H1 (cell line): ENCODE data around the gene ERAP2. TPM values are rescaled to one million over a fixed set of nuclear protein-coding genes. Genes with fewer than 3 reads are reported as not detected.

Source experiments
- CTCF ChIA-PET: fragments of 300-600 bp; sonication (Branson Sonifier 250); formaldehyde crosslinking; loops from one replicate; lab custom pipeline; 2021; ENCODE audit not compliant: partially characterized antibody; lab: Charles Lee
- POLR2A ChIA-PET: fragments of 300-600 bp; sonication (Branson Sonifier 250); formaldehyde crosslinking; loops from one replicate; lab custom pipeline; 2021; ENCODE audit warnings: inconsistent platforms; ENCODE audit not compliant: partially characterized antibody; lab: Charles Lee
- DNase-seq, 2 experiments: peaks; one replicate each; pipeline versions ENCODE4 v3.0.0 to v3.0.0-alpha.2; 2010 to 2022; ENCODE audit warnings: low spot score in 2 of 2, low read depth in 1 of 2, mixed read lengths in 1 of 2
- FAIRE-seq: peaks from 2 replicates; lab custom pipeline; 2011; peaks lifted over from hg19 to GRCh38; lab: Jason Lieb, UNC
- H2AFZ ChIP-seq: 2 replicates; pipeline ENCODE4 v1.8.1; 2012; ENCODE audit warnings: low read length, inconsistent platforms
- H2AK5ac ChIP-seq: 2 replicates; pipeline ENCODE4 v1.6.1; 2013; ENCODE audit warnings: low read depth, low read length
- H2BK120ac ChIP-seq: replicated peaks from 2 replicates; pipeline ENCODE3; 2013; ENCODE audit warnings: low read depth, low read length, inconsistent platforms
- H2BK12ac ChIP-seq: 2 replicates; pipeline ENCODE4 v1.6.1; 2013; ENCODE audit warnings: low read depth, low read length
- H2BK15ac ChIP-seq: 2 replicates; pipeline ENCODE4 v1.6.1; 2013; ENCODE audit warnings: low read length
- H2BK20ac ChIP-seq: 2 replicates; pipeline ENCODE4 v1.6.1; 2013; ENCODE audit warnings: low read length
- H2BK5ac ChIP-seq: 2 replicates; pipeline ENCODE4 v1.6.1; 2013; ENCODE audit warnings: low read depth, low read length
- H3K14ac ChIP-seq: 2 replicates; pipeline ENCODE4 v1.6.1; 2013; ENCODE audit warnings: inconsistent platforms; ENCODE audit not compliant: insufficient read length
- H3K18ac ChIP-seq: 2 replicates; pipeline ENCODE4 v1.6.1; 2013; ENCODE audit warnings: low read length; ENCODE audit errors: extremely low read depth
- H3K23ac ChIP-seq: 2 replicates; pipeline ENCODE4 v1.6.1; 2013; ENCODE audit warnings: inconsistent platforms; ENCODE audit not compliant: insufficient read length
- H3K23me2 ChIP-seq: 2 replicates; pipeline ENCODE4 v1.6.1; 2013; ENCODE audit warnings: low read depth, low read length
- H3K27ac ChIP-seq: 2 replicates; pipeline ENCODE4 v1.6.1; 2011; ENCODE audit warnings: low read depth, low read length, inconsistent platforms
- H3K27me3 ChIP-seq, 4 experiments: replicated peaks in 1 of 4; 1 replicate in 1 of 4; 2 replicates in 3 of 4; pipeline versions ENCODE4 v1.6.1 to v1.8.1; 2011 to 2013; ENCODE audit warnings: low read length in 3 of 4, mild to moderate bottlenecking in 3 of 4, inconsistent platforms in 2 of 4, mixed read lengths in 2 of 4, moderate library complexity in 1 of 4; ENCODE audit not compliant: control insufficient read depth in 3 of 4, insufficient read depth in 3 of 4; ENCODE audit errors: extremely low read depth in 1 of 4
- H3K36me3 ChIP-seq, 4 experiments: 2 replicates each; pipeline versions ENCODE4 v1.6.1 to v1.8.1; 2011 to 2013; ENCODE audit warnings: mild to moderate bottlenecking in 4 of 4, low read length in 3 of 4, moderate library complexity in 2 of 4, control low read depth in 1 of 4, inconsistent platforms in 1 of 4; ENCODE audit not compliant: insufficient read depth in 4 of 4, control insufficient read depth in 2 of 4
- H3K4ac ChIP-seq: replicated peaks from 2 replicates; pipeline ENCODE3; 2013; ENCODE audit warnings: low read length, low read depth, mixed read lengths, inconsistent platforms; ENCODE audit not compliant: insufficient read length
- H3K4me1 ChIP-seq, 4 experiments: replicated peaks in 1 of 4; 1 replicate in 1 of 4; 2 replicates in 3 of 4; pipeline versions ENCODE4 v1.6.1 to v1.8.1; 2011 to 2013; ENCODE audit warnings: low read length in 3 of 4, inconsistent platforms in 2 of 4, mixed read lengths in 1 of 4; ENCODE audit not compliant: insufficient read depth in 4 of 4, control insufficient read depth in 3 of 4
- H3K4me2 ChIP-seq, 2 experiments: 2 replicates each; pipeline versions ENCODE4 v1.6.1 to v1.8.1; 2011 to 2013; ENCODE audit warnings: low read depth in 2 of 2, low read length in 2 of 2, control low read depth in 1 of 2, inconsistent platforms in 1 of 2, mild to moderate bottlenecking in 1 of 2; ENCODE audit not compliant: insufficient read depth in 1 of 2
- H3K4me3 ChIP-seq, 4 experiments: fragments of 200-600, 300-600 bp in 1 of 4; sonication (generic), shearing (Covaris generic), sonication (Bioruptor Twin) in 1 of 4; 2 replicates each; pipeline versions ENCODE4 v1.5.1 to v1.8.1; 2011 to 2016; ENCODE audit warnings: low read length in 4 of 4, low read depth in 3 of 4, control low read depth in 2 of 4, inconsistent platforms in 2 of 4, mild to moderate bottlenecking in 2 of 4, mixed read lengths in 1 of 4, moderate library complexity in 1 of 4; ENCODE audit not compliant: insufficient read depth in 2 of 4; ENCODE audit errors: extremely low read depth in 1 of 4
- H3K56ac ChIP-seq: replicated peaks from 2 replicates; pipeline ENCODE3; 2013; ENCODE audit warnings: low read depth, mild to moderate bottlenecking, mixed read lengths, low read length, inconsistent platforms; ENCODE audit not compliant: insufficient read length
- H3K79me1 ChIP-seq: 2 replicates; pipeline ENCODE4 v1.6.1; 2013; ENCODE audit warnings: low read depth, low read length, control low read depth
- H3K79me2 ChIP-seq, 2 experiments: 2 replicates each; pipeline versions ENCODE4 v1.6.1 to v1.8.1; 2012 to 2013; ENCODE audit warnings: low read length in 2 of 2, mild to moderate bottlenecking in 2 of 2, inconsistent platforms in 1 of 2; ENCODE audit not compliant: insufficient read depth in 2 of 2, control insufficient read depth in 1 of 2
- H3K9ac ChIP-seq, 4 experiments: replicated peaks in 1 of 4; 1 replicate in 1 of 4; 2 replicates in 3 of 4; pipeline versions ENCODE4 v1.6.1 to v1.8.1; 2011 to 2013; ENCODE audit warnings: low read depth in 3 of 4, low read length in 3 of 4, control low read depth in 2 of 4, mild to moderate bottlenecking in 2 of 4, moderate library complexity in 2 of 4, inconsistent platforms in 1 of 4; ENCODE audit errors: extremely low read depth in 1 of 4
- H3K9me3 ChIP-seq, 2 experiments: 2 replicates each; pipeline versions ENCODE4 v1.6.1 to v1.8.1; 2012 to 2013; ENCODE audit warnings: mild to moderate bottlenecking in 2 of 2, moderate library complexity in 2 of 2, control low read depth in 1 of 2, inconsistent platforms in 1 of 2, low read depth in 1 of 2, low read length in 1 of 2, mixed read lengths in 1 of 2; ENCODE audit not compliant: insufficient read depth in 2 of 2
- H4K20me1 ChIP-seq, 2 experiments: replicated peaks in 1 of 2; 2 replicates each; pipeline versions ENCODE3 to v1.8.1; 2011 to 2013; ENCODE audit warnings: inconsistent platforms in 2 of 2, low read length in 2 of 2, mild to moderate bottlenecking in 1 of 2; ENCODE audit not compliant: insufficient read depth in 2 of 2, control insufficient read depth in 1 of 2
- H4K5ac ChIP-seq: 2 replicates; pipeline ENCODE4 v1.6.1; 2013; ENCODE audit warnings: low read length, low read depth, mixed read lengths, inconsistent platforms; ENCODE audit not compliant: insufficient read length
- H4K8ac ChIP-seq: 2 replicates; pipeline ENCODE4 v1.8.0; 2013; ENCODE audit warnings: mild to moderate bottlenecking, moderate library complexity, low read length, inconsistent platforms; ENCODE audit not compliant: insufficient read depth; ENCODE audit errors: extremely low read depth
- H4K91ac ChIP-seq: replicated peaks from 2 replicates; pipeline ENCODE3; 2013; ENCODE audit warnings: low read length, mixed read lengths, inconsistent platforms; ENCODE audit not compliant: insufficient read length
- BCL11A ChIP-seq, 2 experiments: IDR thresholded peaks; one replicate each; pipeline ENCODE4 v1.6.1; 2011; ENCODE audit warnings: low read depth in 2 of 2, low read length in 2 of 2, mild to moderate bottlenecking in 2 of 2
- WGBS, 2 experiments: shearing (Covaris generic) in 1 of 2; methylation state at CpG; one replicate each; pipeline versions ENCODE4 v1.1.6 to v1.1.7; 2013 to 2015; ENCODE audit warnings: low lambda C conversion rate in 2 of 2, mixed read lengths in 2 of 2, inconsistent platforms in 1 of 2, low coverage in 1 of 2, missing lambda C conversion rate in 1 of 2; ENCODE audit not compliant: insufficient replicate concordance in 2 of 2, insufficient coverage in 1 of 2, insufficient read length in 1 of 2; ENCODE audit errors: extremely low coverage in 1 of 2, missing lambda C conversion rate in 1 of 2; 5-methylcytosine and 5-hydroxymethylcytosine counted together
- polyA plus RNA-seq, 7 experiments: library from polyadenylated mRNA; depleted of rRNA in 3 of 7; stranded (reverse) in 5 of 7; unstranded in 2 of 7; fragments of >200 nt in 5 of 7; fragments of 200-250 nt in 2 of 7; gene quantifications; 1 replicate in 5 of 7; 2 replicates in 1 of 7; 4 replicates in 1 of 7; pipeline versions ENCODE4 v1.2.1 to v1.2.3, GENCODE V29; 2011 to 2013; ENCODE audit warnings: missing spikeins in 2 of 7, mixed read lengths in 2 of 7
- total RNA-seq: library from RNA; stranded (reverse); fragmentation: NEBNext Ultra II Directional; extraction: Animal tissue kit (Norgen Biotek cat#: 25700); gene quantifications from 2 replicates; pipeline ENCODE4 v1.2.1, GENCODE V29; 2021

ERAP2 gene
- total and polyA plus RNA-seq, 2 of the 8 experiments (the other 6 are each of a cell fraction or from before 2014, with no cell fraction given), result 0.14 TPM; not detected in 1

DNA sequence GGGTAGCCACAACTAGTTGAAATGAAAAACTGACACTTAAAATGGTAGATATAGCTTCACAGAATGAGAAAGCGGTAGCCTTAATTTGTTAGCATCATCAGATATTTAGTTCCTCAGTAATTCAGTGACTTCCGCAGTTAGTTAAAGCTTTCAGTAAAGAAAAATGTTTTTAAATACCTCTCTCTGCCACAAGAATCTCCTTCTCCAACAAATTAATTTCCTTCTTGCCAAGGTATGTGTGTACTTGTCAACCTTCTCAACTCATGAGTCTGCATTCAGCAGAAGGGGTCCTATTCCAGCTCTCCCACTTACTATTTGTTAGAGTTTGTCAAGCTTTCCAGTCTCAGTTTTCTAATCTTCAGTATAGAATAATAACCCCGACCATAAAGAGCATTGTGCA is 42.3 kb upstream of the ERAP2 start:
- no peak overlapping the region for H3K23ac ChIP-seq
- H2BK20ac ChIP-seq, result no peak overlapping the region
- H4K8ac ChIP-seq, result no peak overlapping the region
- H3K14ac ChIP-seq, result no peak overlapping the region
- no peak overlapping the region for H3K18ac ChIP-seq
- H3K4me2 ChIP-seq, result no peak overlapping the region
- H3K79me2 ChIP-seq, result no peaks in the 10 kb centered on the region
- WGBS, 2 experiments, result 90% methylated on average over 3 of the region's 3 CpGs; no CpG with 5 or more reads in 1 of the 2 experiments
- no peak overlapping the region for H2BK12ac ChIP-seq
- H2AK5ac ChIP-seq, result no peak overlapping the region
- no peak for FAIRE-seq
- H3K9ac ChIP-seq, result no peak overlapping the region
- POLR2A ChIA-PET, result no interaction called here
- TF ChIP-seq BCL11A (IDR thresholded peaks at IDR 0.05; ENCODE audit: low read depth in 2 of 2, low read length in 2 of 2), result no peak
- TF ChIP-seq, all 59 proteins: peak for 0
- H4K5ac ChIP-seq, result no peak overlapping the region
- no peaks in the 10 kb centered on the region for H3K9me3 ChIP-seq
- H3K79me1 ChIP-seq, result no peaks in the 10 kb centered on the region
- no peaks in the 10 kb centered on the region for H4K20me1 ChIP-seq
- H3K27me3 ChIP-seq, result no peaks in the 10 kb centered on the region; a peak in 1 of 7 replicates
- H2AFZ ChIP-seq, result no peak overlapping the region
- no peak overlapping the region for H3K27ac ChIP-seq
- H3K4ac ChIP-seq, result no peak overlapping the region
- H2BK120ac ChIP-seq, result no peak overlapping the region
- no peaks in the 10 kb centered on the region for H3K23me2 ChIP-seq
- H2BK15ac ChIP-seq, result no peak overlapping the region
- H3K4me1 ChIP-seq, result no peaks in the 10 kb centered on the region; a peak in 1 of 7 replicates
- H3K4me3 ChIP-seq, result no peak overlapping the region
- no peak overlapping the region for H2BK5ac ChIP-seq
- CTCF ChIA-PET, result interaction anchor here (0.8 kb wide), 1 partner anchor 14 kb away, joined by 3 read pairs; no protein-coding TSS in a partner anchor
- H3K56ac ChIP-seq, result no peak overlapping the region
- no peaks in the 10 kb centered on the region for H3K36me3 ChIP-seq
- DNase-seq, result no peak
- no peak overlapping the region for H4K91ac ChIP-seq
